ENCODE data around the gene SORT1.

DNA sequence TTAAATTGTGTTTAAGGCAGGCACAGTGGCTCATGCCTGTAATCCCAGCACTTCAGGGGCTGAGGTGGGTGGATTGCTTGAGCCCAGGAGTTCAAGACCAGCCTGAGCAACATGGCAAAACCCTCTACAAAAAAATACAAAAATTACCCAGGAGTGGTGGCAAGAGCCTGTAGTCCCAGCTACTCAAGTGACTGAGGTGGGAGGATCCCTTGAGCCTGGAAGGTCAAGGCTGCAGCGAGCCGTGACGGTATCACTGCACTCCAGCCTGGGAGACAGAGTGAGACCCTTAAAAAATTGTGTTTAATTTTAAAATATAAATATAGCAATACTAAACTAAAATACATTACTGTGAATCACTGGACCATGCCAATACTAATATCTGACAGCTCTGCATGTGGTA is 42.8 kb downstream of the SORT1 start:
- TF ChIP-seq, protein P1, sequence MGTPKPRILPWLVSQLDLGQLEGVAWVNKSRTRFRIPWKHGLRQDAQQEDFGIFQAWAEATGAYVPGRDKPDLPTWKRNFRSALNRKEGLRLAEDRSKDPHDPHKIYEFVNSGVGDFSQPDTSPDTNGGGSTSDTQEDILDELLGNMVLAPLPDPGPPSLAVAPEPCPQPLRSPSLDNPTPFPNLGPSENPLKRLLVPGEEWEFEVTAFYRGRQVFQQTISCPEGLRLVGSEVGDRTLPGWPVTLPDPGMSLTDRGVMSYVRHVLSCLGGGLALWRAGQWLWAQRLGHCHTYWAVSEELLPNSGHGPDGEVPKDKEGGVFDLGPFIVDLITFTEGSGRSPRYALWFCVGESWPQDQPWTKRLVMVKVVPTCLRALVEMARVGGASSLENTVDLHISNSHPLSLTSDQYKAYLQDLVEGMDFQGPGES (IDR thresholded peaks at IDR 0.05; ENCODE audit: low read depth, low read length): no peak
- no peak for TF ChIP-seq POLR2AphosphoS5 (IDR thresholded peaks at IDR 0.05; ENCODE audit: low read depth, low read length)
- TF ChIP-seq, protein P2, sequence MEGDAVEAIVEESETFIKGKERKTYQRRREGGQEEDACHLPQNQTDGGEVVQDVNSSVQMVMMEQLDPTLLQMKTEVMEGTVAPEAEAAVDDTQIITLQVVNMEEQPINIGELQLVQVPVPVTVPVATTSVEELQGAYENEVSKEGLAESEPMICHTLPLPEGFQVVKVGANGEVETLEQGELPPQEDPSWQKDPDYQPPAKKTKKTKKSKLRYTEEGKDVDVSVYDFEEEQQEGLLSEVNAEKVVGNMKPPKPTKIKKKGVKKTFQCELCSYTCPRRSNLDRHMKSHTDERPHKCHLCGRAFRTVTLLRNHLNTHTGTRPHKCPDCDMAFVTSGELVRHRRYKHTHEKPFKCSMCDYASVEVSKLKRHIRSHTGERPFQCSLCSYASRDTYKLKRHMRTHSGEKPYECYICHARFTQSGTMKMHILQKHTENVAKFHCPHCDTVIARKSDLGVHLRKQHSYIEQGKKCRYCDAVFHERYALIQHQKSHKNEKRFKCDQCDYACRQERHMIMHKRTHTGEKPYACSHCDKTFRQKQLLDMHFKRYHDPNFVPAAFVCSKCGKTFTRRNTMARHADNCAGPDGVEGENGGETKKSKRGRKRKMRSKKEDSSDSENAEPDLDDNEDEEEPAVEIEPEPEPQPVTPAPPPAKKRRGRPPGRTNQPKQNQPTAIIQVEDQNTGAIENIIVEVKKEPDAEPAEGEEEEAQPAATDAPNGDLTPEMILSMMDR (IDR thresholded peaks at IDR 0.05): no peak
- TF ChIP-seq, protein P3, sequence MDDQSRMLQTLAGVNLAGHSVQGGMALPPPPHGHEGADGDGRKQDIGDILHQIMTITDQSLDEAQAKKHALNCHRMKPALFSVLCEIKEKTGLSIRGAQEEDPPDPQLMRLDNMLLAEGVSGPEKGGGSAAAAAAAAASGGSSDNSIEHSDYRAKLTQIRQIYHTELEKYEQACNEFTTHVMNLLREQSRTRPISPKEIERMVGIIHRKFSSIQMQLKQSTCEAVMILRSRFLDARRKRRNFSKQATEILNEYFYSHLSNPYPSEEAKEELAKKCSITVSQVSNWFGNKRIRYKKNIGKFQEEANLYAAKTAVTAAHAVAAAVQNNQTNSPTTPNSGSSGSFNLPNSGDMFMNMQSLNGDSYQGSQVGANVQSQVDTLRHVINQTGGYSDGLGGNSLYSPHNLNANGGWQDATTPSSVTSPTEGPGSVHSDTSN (IDR thresholded peaks at IDR 0.05): no peak
- no peak for TF ChIP-seq FOXJ3 (CRISPR knock-in tag; IDR thresholded peaks at IDR 0.05)
- TF ChIP-seq TEAD4 (IDR thresholded peaks at IDR 0.05; ENCODE audit: borderline replicate concordance, insufficient read depth): no peak
- TF ChIP-seq, protein P4, sequence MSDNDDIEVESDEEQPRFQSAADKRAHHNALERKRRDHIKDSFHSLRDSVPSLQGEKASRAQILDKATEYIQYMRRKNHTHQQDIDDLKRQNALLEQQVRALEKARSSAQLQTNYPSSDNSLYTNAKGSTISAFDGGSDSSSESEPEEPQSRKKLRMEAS (IDR thresholded peaks at IDR 0.05; ENCODE audit: low read depth): no peak
- TF ChIP-seq ELF1 (IDR thresholded peaks at IDR 0.05): no peak
- TF ChIP-seq, protein P5, sequence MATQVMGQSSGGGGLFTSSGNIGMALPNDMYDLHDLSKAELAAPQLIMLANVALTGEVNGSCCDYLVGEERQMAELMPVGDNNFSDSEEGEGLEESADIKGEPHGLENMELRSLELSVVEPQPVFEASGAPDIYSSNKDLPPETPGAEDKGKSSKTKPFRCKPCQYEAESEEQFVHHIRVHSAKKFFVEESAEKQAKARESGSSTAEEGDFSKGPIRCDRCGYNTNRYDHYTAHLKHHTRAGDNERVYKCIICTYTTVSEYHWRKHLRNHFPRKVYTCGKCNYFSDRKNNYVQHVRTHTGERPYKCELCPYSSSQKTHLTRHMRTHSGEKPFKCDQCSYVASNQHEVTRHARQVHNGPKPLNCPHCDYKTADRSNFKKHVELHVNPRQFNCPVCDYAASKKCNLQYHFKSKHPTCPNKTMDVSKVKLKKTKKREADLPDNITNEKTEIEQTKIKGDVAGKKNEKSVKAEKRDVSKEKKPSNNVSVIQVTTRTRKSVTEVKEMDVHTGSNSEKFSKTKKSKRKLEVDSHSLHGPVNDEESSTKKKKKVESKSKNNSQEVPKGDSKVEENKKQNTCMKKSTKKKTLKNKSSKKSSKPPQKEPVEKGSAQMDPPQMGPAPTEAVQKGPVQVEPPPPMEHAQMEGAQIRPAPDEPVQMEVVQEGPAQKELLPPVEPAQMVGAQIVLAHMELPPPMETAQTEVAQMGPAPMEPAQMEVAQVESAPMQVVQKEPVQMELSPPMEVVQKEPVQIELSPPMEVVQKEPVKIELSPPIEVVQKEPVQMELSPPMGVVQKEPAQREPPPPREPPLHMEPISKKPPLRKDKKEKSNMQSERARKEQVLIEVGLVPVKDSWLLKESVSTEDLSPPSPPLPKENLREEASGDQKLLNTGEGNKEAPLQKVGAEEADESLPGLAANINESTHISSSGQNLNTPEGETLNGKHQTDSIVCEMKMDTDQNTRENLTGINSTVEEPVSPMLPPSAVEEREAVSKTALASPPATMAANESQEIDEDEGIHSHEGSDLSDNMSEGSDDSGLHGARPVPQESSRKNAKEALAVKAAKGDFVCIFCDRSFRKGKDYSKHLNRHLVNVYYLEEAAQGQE (IDR thresholded peaks at IDR 0.05; ENCODE audit: low read depth, low read length): no peak
- no peak for TF ChIP-seq RAD21 (IDR thresholded peaks at IDR 0.05; ENCODE audit: low read length)
- no peak for TF ChIP-seq FOSL2 (IDR thresholded peaks at IDR 0.05; ENCODE audit: borderline replicate concordance, low read depth)
- no peak for TF ChIP-seq RCOR1 (IDR thresholded peaks at IDR 0.05; ENCODE audit: low read length)
- TF ChIP-seq FOXM1 (IDR thresholded peaks at IDR 0.05; ENCODE audit: low read depth): no peak
